Measurements from ENCODE around the gene ARHGAP18. TPM values are rescaled to one million over a fixed set of nuclear protein-coding genes. Genes with fewer than 3 reads are reported as not detected.
"Not testable (repeated sequence)": the region's sequence is repeated elsewhere in the genome, so short reads cannot be mapped to it uniquely, and the experiment has no call there.

The ARHGAP18 gene
- total RNA-seq, 1 donor from 2014 or later, result 7.9 TPM

- Mint-ChIP-seq H3K36me3 (ENCODE audit: low read depth) (peaks cover 4% of the 10 kb centered on the region), H3K4me3 (no peak overlapping the region), H3K9me3 (no peaks in the 10 kb centered on the region), H3K27me3 (no peaks in the 10 kb centered on the region), H3K4me1 (peaks cover 4% of the 10 kb centered on the region), H3K27ac (no peak overlapping the region)
- DNase-seq (no peak), ATAC-seq (ENCODE audit: low read depth) (no peak)
- intact Hi-C loops (cut with micrococcal nuclease), result no loop called here
- TF ChIP-seq, protein P1, sequence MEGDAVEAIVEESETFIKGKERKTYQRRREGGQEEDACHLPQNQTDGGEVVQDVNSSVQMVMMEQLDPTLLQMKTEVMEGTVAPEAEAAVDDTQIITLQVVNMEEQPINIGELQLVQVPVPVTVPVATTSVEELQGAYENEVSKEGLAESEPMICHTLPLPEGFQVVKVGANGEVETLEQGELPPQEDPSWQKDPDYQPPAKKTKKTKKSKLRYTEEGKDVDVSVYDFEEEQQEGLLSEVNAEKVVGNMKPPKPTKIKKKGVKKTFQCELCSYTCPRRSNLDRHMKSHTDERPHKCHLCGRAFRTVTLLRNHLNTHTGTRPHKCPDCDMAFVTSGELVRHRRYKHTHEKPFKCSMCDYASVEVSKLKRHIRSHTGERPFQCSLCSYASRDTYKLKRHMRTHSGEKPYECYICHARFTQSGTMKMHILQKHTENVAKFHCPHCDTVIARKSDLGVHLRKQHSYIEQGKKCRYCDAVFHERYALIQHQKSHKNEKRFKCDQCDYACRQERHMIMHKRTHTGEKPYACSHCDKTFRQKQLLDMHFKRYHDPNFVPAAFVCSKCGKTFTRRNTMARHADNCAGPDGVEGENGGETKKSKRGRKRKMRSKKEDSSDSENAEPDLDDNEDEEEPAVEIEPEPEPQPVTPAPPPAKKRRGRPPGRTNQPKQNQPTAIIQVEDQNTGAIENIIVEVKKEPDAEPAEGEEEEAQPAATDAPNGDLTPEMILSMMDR (IDR thresholded peaks at IDR 0.05), result no peak
- ChIA-PET CTCF (interaction anchor here (1.1 kb wide), 1 partner anchor 443 kb away, joined by 3 read pairs; no protein-coding TSS in a partner anchor), POLR2A (interaction anchor here (0.6 kb wide), 1 partner anchor 1264 kb away, joined by 3 read pairs; no protein-coding TSS in a partner anchor)
These were observed 131.7 kb downstream of the ARHGAP18 start for GRCh38 chr6:129578315-129578714.

DNA sequence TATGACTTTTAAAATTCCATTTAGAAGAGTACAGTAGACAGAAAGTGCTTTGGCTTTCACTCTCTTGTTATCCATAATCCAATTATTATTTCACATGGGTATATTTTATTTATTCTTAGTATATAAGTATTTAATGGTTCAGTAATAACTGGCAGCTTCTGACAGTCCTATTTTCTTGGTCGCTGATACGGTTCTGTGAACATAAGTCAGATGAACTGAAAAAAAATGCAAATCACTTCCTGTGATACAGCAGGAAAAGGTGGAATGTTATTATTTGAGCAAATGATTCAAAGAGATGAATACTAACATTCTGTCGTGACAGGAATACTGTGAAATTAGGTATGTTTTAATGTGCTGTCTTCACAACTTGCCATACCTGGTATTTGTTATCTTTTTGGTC, 132.3 kb downstream of the ARHGAP18 start:
- intact Hi-C loops (cut with micrococcal nuclease), result no loop called here
- no peak for DNase-seq
- ChIA-PET CTCF (no interaction called here), POLR2A (no interaction called here)
- TF ChIP-seq, protein P1 (IDR thresholded peaks at IDR 0.05), result no peak
- H3K4me1 Mint-ChIP-seq, result peaks cover 4% of the 10 kb centered on the region
- H3K36me3 Mint-ChIP-seq (ENCODE audit: low read depth), result peaks cover 4% of the 10 kb centered on the region
- H3K9me3 Mint-ChIP-seq, result no peaks in the 10 kb centered on the region
- no peaks in the 10 kb centered on the region for H3K27me3 Mint-ChIP-seq
- H3K4me3 Mint-ChIP-seq, result no peak overlapping the region
- no peak for ATAC-seq (ENCODE audit: low read depth)
- H3K27ac Mint-ChIP-seq, result no peak overlapping the region

DNA sequence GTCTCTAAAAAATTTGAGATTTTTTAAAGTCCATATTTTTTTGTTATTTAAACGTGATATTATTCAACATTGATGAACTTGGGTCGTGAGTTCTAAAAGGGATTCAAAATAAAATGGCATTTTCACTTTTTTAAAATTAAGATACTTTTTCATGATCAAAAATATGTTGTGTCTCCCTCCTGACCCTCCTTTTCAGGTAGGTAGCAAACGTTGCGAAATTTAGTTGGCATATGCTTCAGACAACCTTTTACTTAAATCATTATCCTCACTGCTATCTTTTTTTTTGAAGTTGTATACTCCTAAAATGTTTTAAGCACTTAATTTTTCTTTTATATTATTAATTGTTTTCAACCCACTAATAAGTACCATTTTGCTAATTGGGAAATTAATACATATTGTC, 133.5 kb downstream of the ARHGAP18 start:
- no peaks in the 10 kb centered on the region for H3K27me3 Mint-ChIP-seq
- H3K4me1 Mint-ChIP-seq, result peaks cover 4% of the 10 kb centered on the region
- ATAC-seq (ENCODE audit: low read depth) (no peak), DNase-seq (no peak)
- no peak overlapping the region for H3K27ac Mint-ChIP-seq
- ChIA-PET CTCF (no interaction called here), POLR2A (no interaction called here)
- intact Hi-C loops (cut with micrococcal nuclease), result no loop called here
- H3K36me3 Mint-ChIP-seq (ENCODE audit: low read depth), result peaks cover 6% of the 10 kb centered on the region
- no peaks in the 10 kb centered on the region for H3K9me3 Mint-ChIP-seq
- TF ChIP-seq, protein P1 (IDR thresholded peaks at IDR 0.05), result no peak
- H3K4me3 Mint-ChIP-seq, result no peak overlapping the region

- ATAC-seq (ENCODE audit: low read depth) (no peak), DNase-seq (no peak)
- POLR2A ChIA-PET, result no interaction called here
- peaks cover 11% of the 10 kb centered on the region for H3K36me3 Mint-ChIP-seq (ENCODE audit: low read depth)
- H3K27ac Mint-ChIP-seq, result no peak overlapping the region
- peak overlapping the region; percentile 32 for H3K4me3 Mint-ChIP-seq
- intact Hi-C loops (cut with micrococcal nuclease), result loop anchor here (1.0 to 2.0 kb wide), 3 partner anchors 76 to 1839 kb away; no protein-coding TSS in a partner anchor
- TF ChIP-seq, protein P1 (IDR thresholded peaks at IDR 0.05), result no peak
- CTCF ChIA-PET, result interaction anchor here (0.6 kb wide), 1 partner anchor 77 kb away, joined by 4 read pairs; no protein-coding TSS in a partner anchor
- no peaks in the 10 kb centered on the region for H3K27me3 Mint-ChIP-seq
- peaks cover 4% of the 10 kb centered on the region for H3K4me1 Mint-ChIP-seq
- peaks cover under 1% of the 10 kb centered on the region for H3K9me3 Mint-ChIP-seq
These were observed 134.4 kb downstream of the ARHGAP18 start for GRCh38 chr6:129575378-129576118.

DNA sequence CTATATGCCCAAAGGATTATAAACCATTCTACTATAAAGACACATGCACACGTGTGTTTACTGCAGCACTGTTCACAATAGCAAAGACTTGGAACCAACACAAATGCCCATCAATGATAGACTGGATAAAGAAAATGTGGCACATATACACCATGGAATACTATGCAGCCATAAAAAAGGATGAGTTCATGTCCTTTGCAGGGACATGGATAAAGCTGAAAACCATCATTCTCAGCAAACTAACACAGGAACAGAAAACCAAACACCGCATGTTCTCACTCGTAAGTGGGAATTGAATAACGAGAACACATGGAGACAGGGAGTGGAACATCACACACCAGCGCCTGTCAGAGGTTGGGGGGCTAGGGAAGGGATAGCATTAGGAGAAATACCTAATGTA, 135.4 kb downstream of the ARHGAP18 start:
- DNase-seq; CTCF ChIA-PET; POLR2A ChIA-PET; ATAC-seq (ENCODE audit: low read depth); H3K4me3 Mint-ChIP-seq; H3K9me3 Mint-ChIP-seq; H3K27me3 Mint-ChIP-seq; H3K27ac Mint-ChIP-seq; H3K4me1 Mint-ChIP-seq: not testable (repeated sequence)
- H3K36me3 Mint-ChIP-seq (ENCODE audit: low read depth), result peaks cover 13% of the 10 kb centered on the region
- intact Hi-C loops (cut with micrococcal nuclease), result loop anchor here (1.0 to 2.0 kb wide), 3 partner anchors 75 to 1838 kb away; no protein-coding TSS in a partner anchor

DNA sequence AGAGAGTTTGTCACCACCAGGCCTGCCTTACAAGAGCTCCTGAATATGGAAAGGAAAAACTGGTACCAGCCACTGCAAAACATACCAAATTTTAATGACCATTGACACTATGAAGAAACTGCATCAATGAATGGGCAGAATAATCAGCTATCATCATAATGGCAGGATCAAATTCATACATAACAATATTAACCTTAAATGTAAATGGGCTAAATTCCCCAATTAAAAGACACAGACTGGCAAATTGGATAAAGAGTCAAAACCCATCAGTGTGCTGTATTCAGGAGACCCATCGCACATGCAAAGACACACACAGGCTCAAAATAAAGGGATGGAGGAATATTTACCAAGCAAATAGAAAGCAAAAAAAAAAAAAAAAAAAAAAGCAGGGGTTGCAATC, 139.0 kb downstream of the ARHGAP18 start:
- H3K27me3 Mint-ChIP-seq; POLR2A ChIA-PET; H3K9me3 Mint-ChIP-seq; H3K4me3 Mint-ChIP-seq; H3K27ac Mint-ChIP-seq; ATAC-seq (ENCODE audit: low read depth); intact Hi-C loops (cut with micrococcal nuclease); DNase-seq; CTCF ChIA-PET; H3K4me1 Mint-ChIP-seq: not testable (repeated sequence)
- peaks cover 13% of the 10 kb centered on the region for H3K36me3 Mint-ChIP-seq (ENCODE audit: low read depth)
